Thymus (tissue), 11 donors: ENCODE results near the gene ING2. TPM values are rescaled to one million over a fixed set of nuclear protein-coding genes. Genes with fewer than 3 reads are reported as not detected.

Experiments used
- DNase-seq, 9 donors: peaks; one replicate each; pipeline ENCODE4 v3.0.0-alpha.2; 2013; ENCODE audit warnings: low spot score in 9 of 9, low read depth in 6 of 9, missing footprints in 1 of 9
- H3K27ac ChIP-seq, 2 donors: one replicate each; pipeline ENCODE4 v1.5.1; 2013; ENCODE audit warnings: control low read depth in 1 of 2, low read depth in 1 of 2, low read length in 1 of 2, mild to moderate bottlenecking in 1 of 2, moderate library complexity in 1 of 2
- H3K27me3 ChIP-seq, 2 donors: one replicate each; pipeline ENCODE4 v1.5.1; 2013; ENCODE audit warnings: low read length in 1 of 2; ENCODE audit not compliant: control insufficient read depth in 2 of 2, insufficient read depth in 1 of 2
- H3K36me3 ChIP-seq, 2 donors: one replicate each; pipeline ENCODE4 v1.5.1; 2013; ENCODE audit warnings: low read length in 1 of 2, mild to moderate bottlenecking in 1 of 2, moderate library complexity in 1 of 2; ENCODE audit not compliant: control insufficient read depth in 2 of 2, insufficient read depth in 2 of 2
- H3K4me1 ChIP-seq, 2 donors: one replicate each; pipeline ENCODE4 v1.5.1; 2013; ENCODE audit warnings: low read length in 2 of 2; ENCODE audit not compliant: control insufficient read depth in 2 of 2, insufficient read depth in 2 of 2
- H3K4me3 ChIP-seq, 2 donors: one replicate each; pipeline ENCODE4 v1.5.1; 2013; ENCODE audit warnings: low read length in 2 of 2, control low read depth in 1 of 2, mild to moderate bottlenecking in 1 of 2
- H3K9me3 ChIP-seq, 2 donors: one replicate each; pipeline ENCODE4 v1.5.1; 2013; ENCODE audit warnings: low read length in 1 of 2, mild to moderate bottlenecking in 1 of 2; ENCODE audit not compliant: control insufficient read depth in 2 of 2, insufficient read depth in 1 of 2
- WGBS: extraction: QIAGEN DNeasy Blood & Tissue Kit; methylation state at CpG from one replicate; pipeline ENCODE4 v1.1.7; 2013; 5-methylcytosine and 5-hydroxymethylcytosine counted together
- polyA plus RNA-seq: library from polyadenylated mRNA; stranded (reverse); fragments of 200-250 nt; gene quantifications from one replicate; pipeline ENCODE4 v1.2.3, GENCODE V29; 2013
- total RNA-seq: library from RNA; stranded (reverse); fragments of 120-200 nt; gene quantifications from one replicate; pipeline ENCODE4 v1.2.4, GENCODE V29; 2013
- donor health status: healthy.

ING2 gene
- total and polyA plus RNA-seq, 2 donors = 14.9 to 26.6 TPM

DNA sequence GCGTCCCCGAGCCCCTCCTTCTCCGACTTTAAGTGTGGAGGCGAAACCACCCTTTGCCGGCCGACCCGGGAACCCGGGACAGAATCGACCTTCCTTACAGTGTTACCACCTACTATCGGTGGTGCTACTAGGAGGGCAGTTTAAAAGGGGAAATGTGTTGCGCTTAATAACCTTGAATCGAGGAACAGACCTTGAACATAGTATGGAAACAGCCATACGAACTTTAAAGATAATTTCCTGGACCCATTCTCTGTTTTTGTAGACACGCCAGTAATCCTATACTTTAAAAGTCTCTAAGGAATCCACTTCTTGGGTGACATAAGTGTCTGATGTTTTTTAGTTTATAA, 1.5 kb downstream of the ING2 start:
- H3K36me3 ChIP-seq = peaks cover 4 to 10% of the 10 kb centered on the region in 2 donors
- WGBS = 4% methylated on average over 14 of the region's 14 CpGs
- H3K4me1 ChIP-seq = peaks cover 7% of the 10 kb centered on the region in 2 donors
- peak overlapping the region in 1 of 2 donors; percentile 96 for H3K27ac ChIP-seq
- no peaks in the 10 kb centered on the region for H3K9me3 ChIP-seq
- H3K4me3 ChIP-seq = peak overlapping the region; percentile 72 to 89
- no peak for DNase-seq
- no peaks in the 10 kb centered on the region for H3K27me3 ChIP-seq

DNA sequence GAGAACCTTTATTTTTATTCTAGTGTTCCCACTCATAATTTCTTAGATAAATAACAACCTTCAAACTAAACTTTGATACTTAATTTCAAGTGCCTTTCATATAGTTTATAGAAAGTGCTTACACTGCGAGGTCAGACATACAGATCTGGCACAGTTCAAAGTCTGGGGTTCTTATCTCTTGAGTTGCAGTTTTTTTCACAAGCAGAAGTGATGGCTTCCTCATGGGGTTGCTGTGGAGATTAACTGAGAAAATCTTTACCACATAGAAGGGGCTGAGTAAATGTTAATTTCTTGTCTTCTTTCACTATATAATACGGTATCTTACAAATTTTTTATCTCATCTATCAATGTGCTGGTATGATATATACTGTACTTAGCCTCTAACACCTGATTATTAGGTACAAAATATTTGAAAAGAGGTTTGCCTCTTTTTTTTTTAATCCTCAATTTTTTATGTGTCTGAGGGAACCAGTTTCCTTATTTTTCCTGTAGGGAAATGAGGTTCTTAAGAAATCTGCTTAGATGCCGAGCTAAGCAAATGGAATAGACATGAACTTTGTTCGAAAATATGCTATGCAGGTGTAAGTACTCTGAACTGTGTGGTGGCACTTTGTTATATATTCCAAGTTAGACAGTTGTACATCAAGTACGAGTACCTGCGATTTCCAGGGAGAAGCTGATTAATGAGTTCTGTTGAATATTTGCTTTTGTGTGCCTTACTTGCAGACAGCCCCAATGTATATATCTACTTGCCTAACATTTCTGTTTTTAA, 3.3 kb downstream of the ING2 start:
- 76% methylated on average over 6 of the region's 6 CpGs for WGBS
- Histone ChIP-seq H3K36me3 (peaks cover 4 to 17% of the 10 kb centered on the region in 2 donors), H3K27ac (no peak overlapping the region), H3K4me1 (peaks cover 1 to 4% of the 10 kb centered on the region in 2 donors), H3K27me3 (no peaks in the 10 kb centered on the region), H3K9me3 (no peaks in the 10 kb centered on the region), H3K4me3 (no peak overlapping the region)
- peak in 2 of 9 donors; percentile 6 to 23 for DNase-seq

DNA sequence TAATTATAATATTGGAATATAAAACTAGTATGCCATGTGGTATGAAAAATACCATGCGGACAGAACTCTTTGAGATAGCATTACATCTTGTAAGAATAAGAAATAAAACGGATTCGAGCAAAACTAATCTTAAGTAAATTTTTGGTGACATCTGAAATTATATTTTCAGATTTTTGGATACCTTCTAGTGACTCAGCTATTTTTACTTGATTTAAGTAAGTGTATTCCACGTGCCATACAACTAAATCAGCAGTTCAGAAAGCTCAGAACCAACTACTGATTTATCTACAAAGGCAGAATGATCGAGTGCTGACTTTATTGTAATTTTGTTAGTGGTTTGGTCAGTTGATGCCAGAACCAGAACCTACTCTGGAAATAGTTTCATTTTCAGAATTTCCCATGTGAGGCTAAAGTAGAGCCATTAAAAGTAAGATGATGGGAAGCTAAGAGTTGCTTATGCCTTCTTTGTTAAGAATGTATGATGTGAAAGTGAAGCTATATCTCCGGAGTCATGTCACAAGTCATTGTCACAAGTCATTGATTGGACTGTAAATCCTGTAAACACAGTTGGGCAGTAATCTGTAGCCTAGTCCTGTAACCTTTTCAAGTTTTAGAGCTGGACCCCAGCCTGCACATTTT, 4.0 kb downstream of the ING2 start:
- Histone ChIP-seq H3K27me3 (no peaks in the 10 kb centered on the region), H3K36me3 (peaks cover 4 to 18% of the 10 kb centered on the region in 2 donors)

DNA sequence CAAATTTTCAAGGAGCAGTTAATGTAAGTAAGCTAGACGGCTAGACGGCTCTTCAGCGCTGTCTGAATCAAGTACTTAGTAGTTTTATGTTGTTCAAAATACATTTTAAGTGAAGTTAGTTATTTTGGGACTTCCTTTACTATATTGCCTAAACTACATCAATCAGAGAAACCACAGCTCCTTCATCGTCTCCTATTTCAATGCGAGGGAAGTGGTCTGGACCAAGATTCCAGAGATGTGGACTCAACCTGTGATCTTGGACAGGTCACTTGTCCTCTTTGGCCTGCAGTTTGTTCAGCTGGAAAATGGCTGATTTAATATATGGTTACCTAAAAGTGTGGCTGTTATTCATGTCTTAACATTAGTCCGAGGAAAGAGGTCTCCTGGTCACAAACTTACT, 10.6 kb downstream of the ING2 start:
- no peaks in the 10 kb centered on the region for H3K4me1 ChIP-seq
- H3K27me3 ChIP-seq = no peaks in the 10 kb centered on the region
- no peaks in the 10 kb centered on the region for H3K9me3 ChIP-seq
- H3K4me3 ChIP-seq = no peak overlapping the region
- DNase-seq = no peak
- 80% methylated on average over 6 of the region's 6 CpGs for WGBS
- H3K27ac ChIP-seq = no peak overlapping the region
- H3K36me3 ChIP-seq = peaks cover 3 to 14% of the 10 kb centered on the region in 2 donors

More for the DNA sequence above, 4.0 kb downstream of the ING2 start:
- Histone ChIP-seq H3K9me3 (no peaks in the 10 kb centered on the region), H3K4me1 (no peaks in the 10 kb centered on the region), H3K27ac (no peak overlapping the region), H3K4me3 (no peak overlapping the region)
- DNase-seq = no peak
- 95% methylated on average over 6 of the region's 6 CpGs for WGBS

GRCh38 chr4:183517194-183517593, 12.3 kb downstream of the ING2 start:
- no peak overlapping the region for H3K4me3 ChIP-seq
- no peaks in the 10 kb centered on the region for H3K9me3 ChIP-seq
- no peaks in the 10 kb centered on the region for H3K27me3 ChIP-seq
- DNase-seq = no peak
- 96% methylated on average over 2 of the region's 2 CpGs for WGBS
- H3K36me3 ChIP-seq = peaks cover 0 to 7% of the 10 kb centered on the region in 2 donors
- no peak overlapping the region for H3K27ac ChIP-seq
- H3K4me1 ChIP-seq = no peaks in the 10 kb centered on the region

DNA sequence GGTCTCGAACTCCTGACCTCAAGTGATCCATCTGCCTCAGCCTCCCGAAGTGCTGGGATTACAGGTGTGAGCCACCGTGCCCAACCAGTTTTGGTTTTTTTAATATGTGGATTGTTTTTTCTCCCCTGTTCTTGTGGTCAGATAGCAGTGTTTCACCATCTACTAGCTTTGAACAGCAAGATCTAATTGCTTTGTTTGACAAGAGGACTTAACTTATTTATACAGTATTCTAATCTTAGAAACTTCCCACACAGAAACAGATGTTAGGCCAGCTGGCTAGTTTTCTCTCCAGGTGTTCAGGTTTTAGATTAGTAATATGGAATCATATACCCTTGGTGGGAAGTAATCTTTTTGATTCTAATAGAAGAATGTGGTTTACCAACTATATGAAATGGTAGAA, 12.9 kb downstream of the ING2 start:
- H3K27me3 ChIP-seq = no peaks in the 10 kb centered on the region
- WGBS = 86% methylated on average over 3 of the region's 3 CpGs
- H3K9me3 ChIP-seq = no peaks in the 10 kb centered on the region
- DNase-seq = no peak
- no peak overlapping the region for H3K27ac ChIP-seq
- H3K36me3 ChIP-seq = peaks cover 0 to 4% of the 10 kb centered on the region in 2 donors
- no peaks in the 10 kb centered on the region for H3K4me1 ChIP-seq
- H3K4me3 ChIP-seq = no peak overlapping the region

GRCh38 chr4:183522821-183523220, 18.0 kb downstream of the ING2 start:
- Histone ChIP-seq H3K4me3 (no peak overlapping the region), H3K36me3 (no peaks in the 10 kb centered on the region), H3K27me3 (no peaks in the 10 kb centered on the region), H3K9me3 (no peaks in the 10 kb centered on the region), H3K27ac (no peak overlapping the region), H3K4me1 (no peaks in the 10 kb centered on the region)
- WGBS = 95% methylated on average over 4 of the region's 4 CpGs
- DNase-seq = no peak

- Histone ChIP-seq H3K9me3 (no peaks in the 10 kb centered on the region), H3K4me1 (no peaks in the 10 kb centered on the region), H3K36me3 (no peaks in the 10 kb centered on the region), H3K27me3 (no peaks in the 10 kb centered on the region), H3K27ac (no peak overlapping the region), H3K4me3 (no peak overlapping the region)
- DNase-seq = no peak
- 66% methylated on average over 2 of the region's 2 CpGs for WGBS
Measured at GRCh38 chr4:183527326-183527725, 22.5 kb downstream of the ING2 start.

- no peaks in the 10 kb centered on the region for H3K36me3 ChIP-seq
- no peak overlapping the region for H3K27ac ChIP-seq
- WGBS = 90% methylated on average over 4 of the region's 4 CpGs
- DNase-seq = no peak
- no peak overlapping the region for H3K4me3 ChIP-seq
- H3K9me3 ChIP-seq = no peaks in the 10 kb centered on the region
- H3K4me1 ChIP-seq = no peaks in the 10 kb centered on the region
- peaks cover 0 to 21% of the 10 kb centered on the region in 2 donors for H3K27me3 ChIP-seq
Measured at GRCh38 chr4:183532821-183533220, 28.0 kb downstream of the ING2 start.
